Measurements from ENCODE around the gene GMDS. TPM values are rescaled to one million over a fixed set of nuclear protein-coding genes. Genes with fewer than 3 reads are reported as not detected.

Gene GMDS
- total RNA-seq, 4 donors from 2014 or later: 197 to 375 (median 215) TPM

- Histone ChIP-seq H3K27ac (no peak overlapping the region), H3K27me3 (no peaks in the 10 kb centered on the region), H3K4me3 (no peak overlapping the region), H3K9me3 (no peaks in the 10 kb centered on the region), H3K4me1 (no peaks in the 10 kb centered on the region), H3K36me3 (no peaks in the 10 kb centered on the region)
- TF ChIP-seq POLR2A (IDR thresholded peaks at IDR 0.05): no peak
- TF ChIP-seq CTCF (IDR thresholded peaks at IDR 0.05): no peak
- DNase-seq: no peak
These were observed 361.1 kb downstream of the GMDS start for GRCh38 chr6:1884313-1884712.

- Histone ChIP-seq H3K9me3 (no peaks in the 10 kb centered on the region), H3K36me3 (no peaks in the 10 kb centered on the region), H3K27me3 (no peaks in the 10 kb centered on the region), H3K27ac (no peak overlapping the region), H3K4me3 (no peak overlapping the region), H3K4me1 (no peaks in the 10 kb centered on the region)
- no peak for DNase-seq
- TF ChIP-seq CTCF (IDR thresholded peaks at IDR 0.05): no peak
- no peak for TF ChIP-seq POLR2A (IDR thresholded peaks at IDR 0.05)
These were observed 367.1 kb downstream of the GMDS start for GRCh38 chr6:1878330-1878729.

GRCh38 chr6:1873781-1874180 lies 371.6 kb downstream of the GMDS start:
- TF ChIP-seq POLR2A (IDR thresholded peaks at IDR 0.05): no peak
- no peak for TF ChIP-seq CTCF (IDR thresholded peaks at IDR 0.05)
- Histone ChIP-seq H3K36me3 (no peaks in the 10 kb centered on the region), H3K4me1 (peaks cover 0 to 8% (median 0%) of the 10 kb centered on the region in 4 donors), H3K27ac (no peak overlapping the region), H3K4me3 (no peak overlapping the region), H3K9me3 (no peaks in the 10 kb centered on the region), H3K27me3 (no peaks in the 10 kb centered on the region)
- DNase-seq: no peak

GRCh38 chr6:1872649-1873131 lies 372.7 kb downstream of the GMDS start:
- DNase-seq: no peak
- TF ChIP-seq POLR2A (IDR thresholded peaks at IDR 0.05) (no peak), CTCF (IDR thresholded peaks at IDR 0.05) (no peak)
- Histone ChIP-seq H3K36me3 (no peaks in the 10 kb centered on the region), H3K4me1 (peaks cover 0 to 8% (median 0%) of the 10 kb centered on the region in 4 donors), H3K27me3 (no peaks in the 10 kb centered on the region), H3K4me3 (no peak overlapping the region), H3K9me3 (no peaks in the 10 kb centered on the region), H3K27ac (no peak overlapping the region)

- no peak overlapping the region for H3K27ac ChIP-seq
- no peak for DNase-seq
- H3K9me3 ChIP-seq: no peaks in the 10 kb centered on the region
- H3K4me3 ChIP-seq: no peak overlapping the region
- no peak for TF ChIP-seq POLR2A (IDR thresholded peaks at IDR 0.05)
- TF ChIP-seq CTCF (IDR thresholded peaks at IDR 0.05): no peak
- H3K36me3 ChIP-seq: no peaks in the 10 kb centered on the region
- H3K4me1 ChIP-seq: peaks cover 0 to 8% (median 0%) of the 10 kb centered on the region in 4 donors
- H3K27me3 ChIP-seq: no peaks in the 10 kb centered on the region
These were observed 373.6 kb downstream of the GMDS start for GRCh38 chr6:1871724-1872315.

All from Peyer's patch (tissue), 4 donors.